Esophagus mucosa (tissue), 1 donor: ENCODE measurements around the gene RNF208. TPM values are rescaled to one million over a fixed set of nuclear protein-coding genes. Genes with fewer than 3 reads are reported as not detected.

Experiments used
- ATAC-seq: fragments of 200-7000 bp; cut with Tn5 transposase; one replicate; pipeline ENCODE4 v1.9.1; 2020
- total RNA-seq: library from RNA; stranded (reverse); gene quantifications from one replicate; pipeline ENCODE4 v1.2.4, GENCODE V29; 2023
- donor health status: DM: yes; HTN: yes; CAD: no.

The RNF208 gene
- total RNA-seq, 1 donor from 2014 or later, result 11.2 TPM

- peak; percentile 1 for ATAC-seq
Observed at GRCh38 chr9:137213160-137214060, 8.6 kb downstream of the RNF208 start.

- ATAC-seq, result no peak
Observed at GRCh38 chr9:137212520-137212919, 9.5 kb downstream of the RNF208 start.

- ATAC-seq, result no peak
Observed at GRCh38 chr9:137211532-137211931, 10.5 kb downstream of the RNF208 start.

- ATAC-seq, result no peak
Observed at GRCh38 chr9:137206602-137207001, 15.4 kb downstream of the RNF208 start.

- peak; percentile 69 for ATAC-seq
Observed at GRCh38 chr9:137205126-137206069, 16.6 kb downstream of the RNF208 start, which contains the start of the genes NDOR1 and TMEM203. NDOR1 (plus strand) TSS chr9:137205700; CDS start chr9:137205778, 78 bp downstream. TMEM203 (minus strand) TSS chr9:137205648; CDS start chr9:137205414, 234 bp downstream.

- no peak for ATAC-seq
Observed at GRCh38 chr9:137204731-137205125, 17.3 kb downstream of the RNF208 start.

- no peak for ATAC-seq
Observed at GRCh38 chr9:137202966-137203365, 19.1 kb downstream of the RNF208 start.

GRCh38 chr9:137201205-137201868 lies 20.7 kb downstream of the RNF208 start:
- ATAC-seq, result no peak

GRCh38 chr9:137200311-137201204 lies 21.5 kb downstream of the RNF208 start, which contains the start of gene TPRN:
TPRN (minus strand) TSS chr9:137200741; CDS start chr9:137200711, 30 bp downstream.
- ATAC-seq, result peak; percentile 93

GRCh38 chr9:137199411-137200121 lies 22.5 kb downstream of the RNF208 start:
- ATAC-seq, result no peak

GRCh38 chr9:137198902-137199283 lies 23.1 kb downstream of the RNF208 start:
- ATAC-seq, result no peak

GRCh38 chr9:137198051-137198901 lies 23.8 kb downstream of the RNF208 start:
- no peak for ATAC-seq

- peak; percentile 48 for ATAC-seq
Observed at GRCh38 chr9:137195525-137196220, 26.4 kb downstream of the RNF208 start.

GRCh38 chr9:137194909-137195308 lies 27.1 kb downstream of the RNF208 start:
- peak; percentile 67 for ATAC-seq

GRCh38 chr9:137194388-137194787 lies 27.7 kb downstream of the RNF208 start:
- no peak for ATAC-seq

- no peak for ATAC-seq
Observed at GRCh38 chr9:137193771-137194170, 28.3 kb downstream of the RNF208 start.

GRCh38 chr9:137192859-137193258 lies 29.2 kb downstream of the RNF208 start:
- no peak for ATAC-seq

- ATAC-seq, result no peak
Observed at GRCh38 chr9:137192448-137192780, 29.6 kb downstream of the RNF208 start.
